CD4-positive, alpha-beta T cell (primary cell): ENCODE data around the gene AK8. TPM values are rescaled to one million over a fixed set of nuclear protein-coding genes. Genes with fewer than 3 reads are reported as not detected.

Experiments
- ATAC-seq: fragments of 200-7000 bp; cut with Tn5 transposase; one replicate; pipeline ENCODE4 v1.10.0; 2022; ENCODE audit warnings: mild to moderate bottlenecking; ENCODE audit not compliant: poor library complexity
- CTCF ChIA-PET: fragments of 350-600 bp; sonication (Branson Sonifier 250); formaldehyde crosslinking; loops from one replicate; lab custom pipeline; 2021; ENCODE audit warnings: antibody characterized with exemption, inconsistent platforms; lab: Charles Lee
- POLR2A ChIA-PET: fragments of 350-600 bp; sonication (Branson Sonifier 250); formaldehyde crosslinking; loops from one replicate; lab custom pipeline; 2021; ENCODE audit warnings: antibody characterized with exemption, inconsistent platforms; lab: Charles Lee
- DNase-seq, 14 experiments: peaks; one replicate each; pipeline ENCODE4 v3.0.0-alpha.2; 2013 to 2020; ENCODE audit warnings: mixed read lengths in 2 of 14
- H3K27ac ChIP-seq, 2 donors: one replicate each; pipeline versions ENCODE4 v1.5.1 to v1.7.0; 2013; ENCODE audit warnings: low read length in 2 of 2, low read depth in 1 of 2, mild to moderate bottlenecking in 1 of 2
- H3K27me3 ChIP-seq, 2 experiments: 1 replicate in 1 of 2; 2 replicates in 1 of 2; pipeline versions ENCODE4 v1.6.1 to v1.7.0; 2013; ENCODE audit warnings: low read length in 2 of 2, control low read depth in 1 of 2, mild to moderate bottlenecking in 1 of 2, moderate library complexity in 1 of 2; ENCODE audit not compliant: insufficient read depth in 2 of 2, control insufficient read depth in 1 of 2
- H3K36me3 ChIP-seq: one replicate; pipeline ENCODE4 v1.6.1; 2013; ENCODE audit warnings: low read length, control low read depth; ENCODE audit not compliant: insufficient read depth
- H3K4me1 ChIP-seq: one replicate; pipeline ENCODE4 v1.6.1; 2013; ENCODE audit warnings: low read length, control low read depth; ENCODE audit not compliant: insufficient read depth
- H3K4me3 ChIP-seq: one replicate; pipeline ENCODE4 v1.5.1; 2013; ENCODE audit warnings: mild to moderate bottlenecking, low read length, moderate library complexity
- H3K9me3 ChIP-seq, 2 experiments: 1 replicate in 1 of 2; 2 replicates in 1 of 2; pipeline versions ENCODE4 v1.6.1 to v1.7.0; 2013; ENCODE audit warnings: low read length in 2 of 2, mild to moderate bottlenecking in 2 of 2, control low read depth in 1 of 2, moderate library complexity in 1 of 2; ENCODE audit not compliant: control insufficient read depth in 1 of 2, insufficient read depth in 1 of 2
- H3K27ac Mint-ChIP-seq: one replicate; pipeline ENCODE4 v1.8.0; 2020; ENCODE audit warnings: mixed read lengths
- H3K27me3 Mint-ChIP-seq: one replicate; pipeline ENCODE4 v1.8.0; 2021; ENCODE audit warnings: mixed read lengths
- H3K36me3 Mint-ChIP-seq: one replicate; pipeline ENCODE4 v1.8.0; 2021; ENCODE audit warnings: low read depth, mixed read lengths
- H3K4me1 Mint-ChIP-seq: one replicate; pipeline ENCODE4 v1.8.0; 2021; ENCODE audit warnings: low read depth, mixed read lengths
- H3K4me3 Mint-ChIP-seq: one replicate; pipeline ENCODE4 v1.8.0; 2020; ENCODE audit warnings: mild to moderate bottlenecking, mixed read lengths
- H3K9me3 Mint-ChIP-seq: one replicate; pipeline ENCODE4 v1.8.0; 2020; ENCODE audit warnings: mixed read lengths
- CTCF ChIP-seq: fragments of 200-600 bp; IDR thresholded peaks from one replicate; pipeline ENCODE4 v1.8.0; 2022; ENCODE audit warnings: antibody characterized with exemption, mild to moderate bottlenecking
- intact Hi-C, 2 experiments: fragments of 100-400 bp; cut with DNase I in 1 of 2; cut with micrococcal nuclease in 1 of 2; formaldehyde crosslinking; loops; one replicate each; pipeline versions ENCODE4 v1.15.1 to v1.9.0; 2023 to 2025; cut with DNase I, micrococcal nuclease
- total RNA-seq, 174 experiments: library from RNA in 2 of 174; stranded (reverse) in 2 of 174; gene quantifications; one replicate each; pipeline ENCODE4 v1.2.3 and lab custom pipeline; 2021 to 2026

Gene AK8
- total RNA-seq, 2 experiments from 2014 or later, result not detected

- H3K36me3 Mint-ChIP-seq, result no peaks in the 10 kb centered on the region
- CTCF ChIA-PET, result no interaction called here
- POLR2A ChIA-PET, result no interaction called here
Measured at GRCh38 chr9:132717326-132717945, 160.6 kb downstream of the AK8 start.

DNA sequence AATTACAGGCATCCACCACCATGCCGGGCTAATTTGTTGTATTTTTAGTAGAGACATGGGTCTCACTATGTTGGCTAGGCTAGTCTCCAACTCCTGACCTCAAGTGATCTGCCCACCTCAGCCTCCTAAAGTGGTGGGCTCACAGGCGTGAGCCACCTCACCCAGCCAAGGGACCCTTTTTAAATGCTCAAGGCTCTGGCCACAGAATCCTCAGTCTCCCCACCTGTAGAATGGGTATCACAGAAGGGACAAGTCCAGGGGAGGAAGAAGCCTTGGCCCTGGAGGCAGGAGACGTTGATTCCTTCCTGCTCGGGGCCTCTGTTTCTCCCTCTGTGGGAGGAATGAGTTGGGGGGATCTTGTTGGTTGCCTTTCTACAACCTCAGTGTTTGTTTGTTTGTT, 162.1 kb downstream of the AK8 start:
- Mint-ChIP-seq H3K36me3 (no peaks in the 10 kb centered on the region), H3K4me3 (no peak overlapping the region), H3K27me3 (peaks cover 18% of the 10 kb centered on the region), H3K4me1 (peaks cover 4% of the 10 kb centered on the region), H3K27ac (no peak overlapping the region), H3K9me3 (no peaks in the 10 kb centered on the region)
- Histone ChIP-seq H3K27ac (no peak overlapping the region), H3K4me3 (no peak overlapping the region), H3K36me3 (no peaks in the 10 kb centered on the region), H3K27me3 (peaks cover 0 to 4% of the 10 kb centered on the region in 2 experiments), H3K4me1 (no peaks in the 10 kb centered on the region), H3K9me3 (no peaks in the 10 kb centered on the region)
- DNase-seq (no peak), ATAC-seq (no peak)
- TF ChIP-seq CTCF, result no peak
- ChIA-PET CTCF (no interaction called here), POLR2A (no interaction called here)
- intact Hi-C loops, result no loop called here

More at GRCh38 chr9:132717326-132717945, 160.6 kb downstream of the AK8 start:
- H3K36me3 ChIP-seq, result no peaks in the 10 kb centered on the region
- H3K27ac ChIP-seq, result no peak overlapping the region
- H3K4me3 ChIP-seq, result no peak overlapping the region
- no peaks in the 10 kb centered on the region for H3K4me1 ChIP-seq
- Mint-ChIP-seq H3K27me3 (peaks cover 18% of the 10 kb centered on the region), H3K27ac (no peak overlapping the region), H3K4me1 (peaks cover 4% of the 10 kb centered on the region), H3K9me3 (no peaks in the 10 kb centered on the region), H3K4me3 (no peak overlapping the region)
- no peak for TF ChIP-seq CTCF
- no peak for ATAC-seq
- intact Hi-C loops, result no loop called here
- no peaks in the 10 kb centered on the region for H3K9me3 ChIP-seq
- H3K27me3 ChIP-seq, result peaks cover 0 to 4% of the 10 kb centered on the region in 2 experiments
- DNase-seq, result no peak

DNA sequence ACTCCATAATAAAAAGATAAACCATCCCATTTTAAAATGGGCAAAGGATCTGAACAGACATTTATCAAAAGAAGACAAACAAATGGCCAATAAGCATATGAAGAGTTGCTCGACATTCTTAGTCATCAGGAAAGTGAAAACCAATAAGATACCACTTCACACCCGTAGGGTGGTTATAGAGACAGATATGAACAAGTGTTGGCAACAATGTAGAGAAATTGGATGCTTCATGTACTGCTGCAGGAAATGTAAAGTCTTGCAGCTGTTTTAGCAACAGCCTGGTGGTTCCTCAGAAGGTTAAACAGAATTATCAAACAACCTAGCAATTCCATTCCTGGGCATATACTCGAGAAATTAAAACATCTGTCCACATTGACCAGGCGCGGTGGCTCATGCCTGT, 165.3 kb downstream of the AK8 start:
- Mint-ChIP-seq H3K36me3 (no peaks in the 10 kb centered on the region), H3K27ac (no peak overlapping the region), H3K27me3 (peaks cover 12% of the 10 kb centered on the region), H3K4me1 (no peaks in the 10 kb centered on the region), H3K9me3 (no peaks in the 10 kb centered on the region), H3K4me3 (no peak overlapping the region)
- no peaks in the 10 kb centered on the region for H3K9me3 ChIP-seq
- no peaks in the 10 kb centered on the region for H3K4me1 ChIP-seq
- H3K4me3 ChIP-seq, result no peak overlapping the region
- no peak for ATAC-seq
- H3K27ac ChIP-seq, result no peak overlapping the region
- DNase-seq, result no peak
- intact Hi-C loops, result no loop called here
- ChIA-PET CTCF (no interaction called here), POLR2A (no interaction called here)
- no peak for TF ChIP-seq CTCF
- no peaks in the 10 kb centered on the region for H3K36me3 ChIP-seq
- H3K27me3 ChIP-seq, result no peaks in the 10 kb centered on the region
